Stomach (tissue), 9 donors: Measurements from ENCODE around the gene PDXP. TPM values are rescaled to one million over a fixed set of nuclear protein-coding genes. Genes with fewer than 3 reads are reported as not detected.

Source experiments
- DNase-seq, 2 donors: peaks; one replicate each; pipeline versions ENCODE4 v3.0.0 to v3.0.0-alpha.2; 2013 to 2019
- H3K27ac ChIP-seq, 5 donors: fragments of 200-600 bp in 4 of 5; sonication (generic) in 4 of 5; one replicate each; pipeline ENCODE4 v1.5.1; 2013 to 2019; ENCODE audit warnings: mild to moderate bottlenecking in 1 of 5, moderate library complexity in 1 of 5
- H3K27me3 ChIP-seq, 3 donors: fragments of 200-600 bp; sonication (generic); one replicate each; pipeline ENCODE4 v1.5.1; 2017 to 2019; ENCODE audit warnings: mixed run types in 1 of 3
- H3K36me3 ChIP-seq, 4 donors: fragments of 200-600 bp; sonication (generic); 1 replicate in 3 of 4; 2 replicates in 1 of 4; pipeline ENCODE4 v1.5.1; 2016 to 2019
- H3K4me1 ChIP-seq, 4 donors: fragments of 200-600 bp; sonication (generic); one replicate each; pipeline ENCODE4 v1.5.1; 2016 to 2019
- H3K4me3 ChIP-seq, 4 donors: fragments of 200-600 bp; sonication (generic) in 3 of 4; one replicate each; pipeline ENCODE4 v1.5.1; 2016 to 2019; ENCODE audit warnings: mild to moderate bottlenecking in 1 of 4
- H3K9me3 ChIP-seq, 4 donors: fragments of 200-600 bp; sonication (generic); one replicate each; pipeline ENCODE4 v1.5.1; 2016 to 2019
- EP300 ChIP-seq: sonication (generic); formaldehyde crosslinking; IDR thresholded peaks from one replicate; pipeline ENCODE4 v1.6.1; 2017; ENCODE audit warnings: antibody characterized with exemption
- POLR2A ChIP-seq, 4 donors: fragments of 450-650 bp; IDR thresholded peaks; one replicate each; pipeline ENCODE4 v1.6.1; 2016; ENCODE audit warnings: antibody characterized with exemption in 4 of 4, control low read depth in 2 of 4, mild to moderate bottlenecking in 1 of 4, moderate library complexity in 1 of 4
- POLR2AphosphoS5 ChIP-seq, 3 donors: sonication (generic); formaldehyde crosslinking; IDR thresholded peaks; one replicate each; pipeline ENCODE4 v1.6.1; 2016; ENCODE audit warnings: antibody characterized with exemption in 3 of 3
- WGBS, 5 donors: extraction: QIAGEN DNeasy Blood & Tissue Kit in 3 of 5; methylation state at CpG; one replicate each; pipeline versions ENCODE4 v1.1.5 to v1.1.7; 2013 to 2018; 5-methylcytosine and 5-hydroxymethylcytosine counted together
- intact Hi-C: fragments of 100-400 bp; cut with DNase I; formaldehyde crosslinking; loops from one replicate; pipeline ENCODE4 v1.15.1; 2023; ENCODE audit warnings: low total_unique reads
- polyA plus RNA-seq, 3 donors: library from polyadenylated mRNA; stranded (reverse); fragments of 200-250 nt; gene quantifications; one replicate each; pipeline ENCODE4 v1.2.3, GENCODE V29; 2013
- total RNA-seq, 5 donors: library from RNA; depleted of rRNA; stranded (reverse); fragments of >200 nt; gene quantifications; one replicate each; pipeline versions ENCODE4 v1.1.0 to v1.2.3, GENCODE V29; 2014 to 2016
- TF ChIP-seq, protein P1 (sequence below), 7 experiments: fragments of 450-650 bp in 4 of 7; fragments of 200-600 bp in 3 of 7; sonication (generic) in 3 of 7; IDR thresholded peaks; one replicate each; pipeline ENCODE4 v1.5.1; 2016 to 2019; ENCODE audit warnings: antibody characterized with exemption in 7 of 7, control low read depth in 2 of 7, mild to moderate bottlenecking in 1 of 7
- donor health status: healthy with polysubstance abuse.
- donor health status: Bipolar disorder and iron deficiency.
- donor health status: healthy.

The PDXP gene
- total and polyA plus RNA-seq, 8 donors: 2.9 to 72.1 (median 6.8) TPM

- intact Hi-C loops: no loop called here
- no peak for TF ChIP-seq POLR2A (IDR thresholded peaks at IDR 0.05)
- TF ChIP-seq, protein P1, sequence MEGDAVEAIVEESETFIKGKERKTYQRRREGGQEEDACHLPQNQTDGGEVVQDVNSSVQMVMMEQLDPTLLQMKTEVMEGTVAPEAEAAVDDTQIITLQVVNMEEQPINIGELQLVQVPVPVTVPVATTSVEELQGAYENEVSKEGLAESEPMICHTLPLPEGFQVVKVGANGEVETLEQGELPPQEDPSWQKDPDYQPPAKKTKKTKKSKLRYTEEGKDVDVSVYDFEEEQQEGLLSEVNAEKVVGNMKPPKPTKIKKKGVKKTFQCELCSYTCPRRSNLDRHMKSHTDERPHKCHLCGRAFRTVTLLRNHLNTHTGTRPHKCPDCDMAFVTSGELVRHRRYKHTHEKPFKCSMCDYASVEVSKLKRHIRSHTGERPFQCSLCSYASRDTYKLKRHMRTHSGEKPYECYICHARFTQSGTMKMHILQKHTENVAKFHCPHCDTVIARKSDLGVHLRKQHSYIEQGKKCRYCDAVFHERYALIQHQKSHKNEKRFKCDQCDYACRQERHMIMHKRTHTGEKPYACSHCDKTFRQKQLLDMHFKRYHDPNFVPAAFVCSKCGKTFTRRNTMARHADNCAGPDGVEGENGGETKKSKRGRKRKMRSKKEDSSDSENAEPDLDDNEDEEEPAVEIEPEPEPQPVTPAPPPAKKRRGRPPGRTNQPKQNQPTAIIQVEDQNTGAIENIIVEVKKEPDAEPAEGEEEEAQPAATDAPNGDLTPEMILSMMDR (IDR thresholded peaks at IDR 0.05): no peak
- TF ChIP-seq EP300: no peak
- TF ChIP-seq POLR2AphosphoS5 (IDR thresholded peaks at IDR 0.05): no peak
- Histone ChIP-seq H3K4me1 (peaks cover 38 to 65% (median 58%) of the 10 kb centered on the region in 4 donors), H3K9me3 (no peaks in the 10 kb centered on the region), H3K27me3 (no peaks in the 10 kb centered on the region), H3K4me3 (no peak overlapping the region), H3K27ac (peak overlapping the region in 1 of 5 donors; percentile 84), H3K36me3 (peaks cover 12 to 83% (median 80%) of the 10 kb centered on the region in 4 donors)
- no peak for DNase-seq
- 82 to 93% (median 86%) methylated on average over 7 to 8 of the region's 8 CpGs for WGBS, 5 donors
These were observed 29.7 kb upstream of the PDXP start for GRCh38 chr22:37628830-37629229.

- H3K9me3 ChIP-seq: no peaks in the 10 kb centered on the region
- H3K4me3 ChIP-seq: no peak overlapping the region
- 87 to 94% (median 91%) methylated on average over 8 to 10 of the region's 10 CpGs for WGBS, 5 donors
- intact Hi-C loops: no loop called here
- DNase-seq: no peak
- H3K4me1 ChIP-seq: peaks cover 49 to 67% (median 63%) of the 10 kb centered on the region in 4 donors
- TF ChIP-seq EP300: no peak
- TF ChIP-seq, protein P1 (IDR thresholded peaks at IDR 0.05): no peak
- TF ChIP-seq POLR2A (IDR thresholded peaks at IDR 0.05): no peak
- TF ChIP-seq POLR2AphosphoS5 (IDR thresholded peaks at IDR 0.05): no peak
- H3K27ac ChIP-seq: no peak overlapping the region
- H3K36me3 ChIP-seq: peaks cover 12 to 76% (median 73%) of the 10 kb centered on the region in 4 donors
- H3K27me3 ChIP-seq: no peaks in the 10 kb centered on the region
These were observed 28.6 kb upstream of the PDXP start for GRCh38 chr22:37629928-37630327.

- Histone ChIP-seq H3K4me1 (peaks cover 48 to 67% (median 61%) of the 10 kb centered on the region in 4 donors), H3K4me3 (no peak overlapping the region), H3K36me3 (peaks cover 12 to 69% (median 63%) of the 10 kb centered on the region in 4 donors), H3K27me3 (no peaks in the 10 kb centered on the region), H3K27ac (peak overlapping the region; percentile 1 to 90 (median 77)), H3K9me3 (no peaks in the 10 kb centered on the region)
- intact Hi-C loops: no loop called here
- TF ChIP-seq POLR2A (IDR thresholded peaks at IDR 0.05) (no peak), POLR2AphosphoS5 (IDR thresholded peaks at IDR 0.05) (no peak), EP300 (no peak)
- TF ChIP-seq, protein P1 (IDR thresholded peaks at IDR 0.05): no peak
- DNase-seq: peak; percentile 56 to 70
- 82 to 93% (median 91%) methylated on average over 9 of the region's 9 CpGs for WGBS, 5 donors
These were observed 27.6 kb upstream of the PDXP start for GRCh38 chr22:37630839-37631435.

- Histone ChIP-seq H3K4me1 (peaks cover 41 to 67% (median 57%) of the 10 kb centered on the region in 4 donors), H3K27ac (peak overlapping the region; percentile 21 to 90 (median 77)), H3K4me3 (no peak overlapping the region), H3K9me3 (no peaks in the 10 kb centered on the region), H3K36me3 (peaks cover 12 to 62% (median 57%) of the 10 kb centered on the region in 4 donors), H3K27me3 (no peaks in the 10 kb centered on the region)
- TF ChIP-seq EP300 (no peak), POLR2A (IDR thresholded peaks at IDR 0.05) (no peak), POLR2AphosphoS5 (IDR thresholded peaks at IDR 0.05) (no peak)
- intact Hi-C loops: no loop called here
- DNase-seq: peak in 1 of 2 donors; percentile 57
- 83 to 93% (median 88%) methylated on average over 14 to 19 of the region's 19 CpGs for WGBS, 5 donors
These were observed 26.9 kb upstream of the PDXP start for GRCh38 chr22:37631448-37632173.
